GM19238 (cell line): ENCODE data around the gene ZNF286A.
"Not testable (repeated sequence)": the region's sequence is repeated elsewhere in the genome, so short reads cannot be mapped to it uniquely, and the experiment has no call there.

ENCODE experiments used
- DNase-seq: peaks from one replicate; pipeline ENCODE4 v3.0.0; 2011; ENCODE audit warnings: low spot score; ENCODE audit not compliant: insufficient read length

The ZNF286A gene

DNA sequence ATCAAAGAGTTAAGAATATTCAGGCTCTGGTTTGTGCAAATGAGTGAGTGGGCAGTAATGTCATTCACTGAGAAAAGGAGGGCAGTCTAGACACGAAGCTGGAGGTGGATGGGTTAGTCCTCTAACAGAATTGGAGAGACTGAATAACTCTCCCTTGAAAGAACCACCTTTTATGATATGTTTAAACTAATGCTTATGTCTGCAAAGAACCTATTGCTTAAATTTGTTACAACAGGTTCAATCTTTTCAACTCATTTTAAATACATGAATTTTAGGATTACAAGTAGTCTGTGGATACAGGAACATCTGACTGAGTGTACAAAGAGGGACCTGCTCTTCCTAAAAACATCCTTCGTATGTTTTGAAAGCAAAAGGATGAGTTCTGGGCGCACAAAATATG is 585 bp upstream of the ZNF286A start:
- not testable (repeated sequence) for DNase-seq

DNA sequence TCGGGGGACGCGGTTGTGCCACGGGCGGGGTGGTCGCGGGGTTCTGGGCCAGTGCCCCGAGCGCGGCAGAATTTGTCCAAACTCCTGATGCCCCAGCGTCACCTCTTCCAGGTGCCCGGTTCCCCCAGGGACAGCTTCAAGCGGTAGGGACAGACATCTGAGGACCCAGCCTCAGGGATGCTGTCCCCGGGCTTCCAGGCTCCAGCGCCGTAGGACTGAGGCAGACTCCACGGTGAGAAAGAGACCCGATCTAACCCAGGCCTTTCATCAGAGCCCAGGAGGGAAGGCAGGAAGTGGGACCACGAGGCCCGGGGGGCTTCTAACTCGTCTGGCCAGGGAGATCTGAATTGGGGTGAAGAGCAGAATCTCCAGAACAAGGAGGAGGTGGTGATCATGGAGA is 385 bp downstream of the ZNF286A start:
- not testable (repeated sequence) for DNase-seq

DNA sequence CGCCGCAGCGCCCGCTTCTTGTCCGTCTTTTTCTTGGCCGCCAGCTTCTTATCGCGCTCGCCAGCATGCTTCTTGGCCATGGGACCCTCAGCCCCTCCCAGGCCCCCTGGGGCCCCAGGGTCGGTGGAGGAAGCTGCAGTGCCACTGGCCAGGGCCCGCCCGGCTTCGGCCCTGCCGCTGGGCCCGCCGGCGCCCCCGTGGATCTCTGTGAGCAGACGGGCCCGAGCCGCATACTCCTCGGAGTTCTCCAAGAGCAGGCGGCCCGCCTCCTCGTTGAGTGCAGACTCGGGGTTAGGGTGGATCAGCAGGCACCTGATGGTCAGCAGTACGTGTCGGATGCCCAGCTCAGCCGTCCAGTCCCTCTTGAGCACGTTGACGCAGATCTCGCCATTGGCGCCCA is 4.7 kb downstream of the ZNF286A start:
- DNase-seq: not testable (repeated sequence)

DNA sequence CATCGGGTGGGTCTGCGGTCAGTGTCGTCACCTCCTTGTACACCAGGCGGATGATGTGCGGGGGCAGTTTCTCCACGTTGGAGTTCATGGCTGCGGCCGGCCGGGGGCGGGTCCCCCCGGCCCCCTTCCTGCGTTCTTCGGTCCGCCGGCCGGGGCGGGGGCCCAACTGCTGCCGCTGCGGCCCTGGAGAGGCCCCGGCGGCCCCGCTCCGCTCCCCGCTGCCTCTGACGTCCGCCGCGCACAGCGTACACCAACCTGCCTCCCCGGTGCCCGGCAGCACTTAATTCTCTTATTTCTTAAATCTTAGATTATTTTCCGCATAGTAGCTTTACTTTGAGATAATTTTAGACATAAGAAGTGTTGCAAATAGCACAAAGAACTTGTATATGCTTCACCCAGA is 5.3 kb downstream of the ZNF286A start:
- DNase-seq: not testable (repeated sequence)

DNA sequence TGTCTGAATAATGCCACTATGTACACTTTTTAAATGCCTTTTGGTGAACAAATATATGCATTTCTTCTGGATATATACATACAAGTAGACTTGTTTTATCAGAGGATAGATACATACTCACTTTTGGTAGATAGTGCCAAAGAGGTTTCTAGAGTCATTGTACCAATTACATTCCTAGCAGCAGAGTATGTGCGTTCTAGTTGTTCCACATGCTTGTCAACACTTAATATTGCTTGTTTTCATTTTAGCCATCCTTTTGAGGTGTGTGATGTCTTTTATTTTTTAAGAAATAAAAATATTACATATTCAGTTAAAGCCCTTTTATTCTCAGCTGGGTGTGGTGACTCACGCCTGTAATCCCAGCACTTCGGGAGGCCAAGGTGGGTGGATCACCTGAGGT is 9.3 kb downstream of the ZNF286A start:
- DNase-seq: not testable (repeated sequence)

DNA sequence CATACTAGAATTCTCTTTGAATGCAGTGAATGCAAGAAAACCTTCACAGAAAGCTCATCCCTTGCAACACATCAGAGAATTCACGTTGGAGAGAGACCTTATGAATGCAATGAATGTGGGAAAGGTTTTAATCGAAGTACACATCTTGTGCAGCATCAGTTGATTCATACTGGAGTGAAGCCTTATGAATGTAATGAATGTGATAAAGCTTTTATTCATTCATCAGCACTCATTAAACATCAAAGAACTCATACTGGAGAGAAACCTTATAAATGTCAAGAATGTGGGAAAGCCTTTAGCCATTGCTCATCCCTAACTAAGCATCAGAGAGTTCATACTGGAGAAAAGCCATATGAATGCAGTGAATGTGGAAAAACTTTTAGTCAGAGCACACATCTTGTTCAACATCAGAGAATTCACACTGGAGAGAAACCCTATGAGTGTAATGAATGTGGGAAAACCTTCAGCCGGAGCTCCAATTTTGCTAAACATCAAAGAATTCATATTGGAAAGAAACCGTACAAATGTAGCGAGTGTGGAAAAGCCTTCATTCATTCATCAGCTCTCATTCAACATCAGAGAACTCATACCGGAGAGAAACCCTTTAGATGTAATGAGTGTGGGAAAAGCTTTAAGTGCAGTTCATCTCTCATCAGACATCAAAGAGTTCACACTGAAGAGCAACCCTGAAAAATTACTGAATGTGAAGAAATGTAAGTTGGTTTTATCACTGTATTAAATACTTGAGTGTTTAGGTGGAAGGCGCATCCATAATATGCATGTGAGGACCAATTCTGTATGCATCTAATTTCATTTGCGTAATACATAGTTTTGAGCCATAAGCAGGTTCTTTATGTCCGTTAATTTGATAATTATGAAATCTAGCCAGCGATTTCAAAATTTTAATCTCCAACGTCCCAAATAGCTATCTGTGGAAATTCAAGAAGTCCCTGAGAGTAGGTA is 17.3 kb downstream of the ZNF286A start:
- not testable (repeated sequence) for DNase-seq

DNA sequence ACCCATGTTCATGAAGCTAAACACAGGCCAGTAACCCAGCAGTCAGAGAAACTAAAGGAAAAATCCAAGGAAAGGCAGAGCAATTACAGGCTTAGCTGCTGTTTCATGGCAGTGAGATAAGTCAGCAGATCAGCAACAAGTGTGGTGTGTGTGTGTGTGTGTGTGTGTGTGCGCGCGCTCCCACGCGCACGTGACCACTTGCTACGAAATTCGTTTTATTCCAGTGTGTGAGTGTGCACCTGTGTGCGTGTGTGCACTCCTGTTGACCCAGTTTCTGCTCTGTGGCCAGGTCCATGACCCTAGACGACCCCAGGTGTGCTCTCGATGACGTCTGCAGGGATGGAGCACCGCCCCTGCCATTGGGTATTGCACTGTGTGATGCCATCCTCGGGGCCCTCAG is 31.0 kb downstream of the ZNF286A start:
- DNase-seq: not testable (repeated sequence)

DNA sequence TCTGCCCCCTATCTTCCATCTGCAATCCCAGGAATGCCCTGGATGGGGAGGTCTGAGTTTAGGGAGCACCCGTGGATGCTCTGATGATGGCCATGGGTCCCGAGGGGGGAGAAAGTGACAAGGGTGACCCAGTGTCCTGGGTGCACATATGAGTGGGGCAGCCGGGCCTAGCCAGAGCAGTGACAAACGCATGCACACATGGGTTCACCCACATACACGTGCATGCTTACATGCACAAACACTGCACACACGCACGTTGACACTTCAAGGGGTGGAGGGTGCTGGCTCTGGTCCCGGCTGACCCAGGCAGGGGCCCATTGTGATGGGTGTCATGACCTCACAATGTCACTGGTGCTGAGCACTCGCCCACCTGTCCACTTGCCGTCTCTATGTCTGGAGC is 32.3 kb downstream of the ZNF286A start, which contains the start of gene TBC1D26:
TSS of gene TBC1D26 (plus strand) at position 384 of the 400 bp plus-strand sequence. CDS start 3,066 bp downstream, outside the sequence.
- DNase-seq: not testable (repeated sequence)

DNA sequence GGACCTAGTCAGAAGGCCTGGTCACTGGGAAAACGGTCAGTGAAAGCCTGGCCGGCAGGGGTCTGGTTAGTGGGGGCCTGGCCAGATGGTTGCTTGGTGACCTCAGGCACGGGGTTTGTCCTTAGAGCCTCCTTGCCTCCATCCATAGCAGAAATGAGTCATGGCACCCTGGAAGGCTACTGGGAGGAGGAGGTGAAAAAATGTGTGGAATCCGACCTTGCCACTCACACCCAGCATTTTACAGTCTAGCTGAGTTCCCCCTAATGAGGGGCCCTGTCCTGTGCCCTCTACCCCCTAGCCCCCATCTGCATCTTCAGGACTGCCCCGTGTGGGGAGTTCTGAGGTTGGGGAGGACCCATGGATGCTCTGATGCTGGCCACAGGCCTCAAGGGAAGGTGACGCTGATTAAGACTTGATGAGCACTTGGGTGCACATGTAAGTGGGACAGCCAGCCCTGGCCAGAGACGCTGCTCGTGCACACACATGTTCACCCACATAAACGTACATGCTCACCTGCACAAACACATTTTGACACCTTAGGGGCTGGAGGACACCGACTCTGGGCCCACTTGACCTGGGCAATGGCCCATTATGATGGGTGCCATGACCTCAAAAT is 33.7 kb downstream of the ZNF286A start:
- DNase-seq: not testable (repeated sequence)

DNA sequence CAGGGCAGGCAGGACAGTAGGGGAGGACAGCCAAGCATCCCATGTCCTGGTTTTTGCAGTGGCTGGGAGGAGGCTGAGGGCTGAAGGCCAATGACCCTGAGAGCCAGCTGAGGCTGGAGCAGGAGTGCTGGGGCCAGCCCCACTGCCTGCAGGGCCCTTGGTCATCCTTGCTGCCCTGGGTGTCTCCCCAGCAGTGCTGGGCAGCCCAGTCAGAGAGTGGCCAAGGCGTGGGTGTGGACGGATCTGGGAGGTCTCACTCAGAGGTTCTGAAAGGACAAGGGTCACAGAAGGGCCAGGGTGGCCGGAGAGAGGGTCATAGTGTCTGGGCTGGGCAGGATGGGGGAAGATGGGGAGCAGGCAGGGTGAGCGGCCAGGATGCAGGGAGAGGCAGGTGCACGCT is 37.0 kb downstream of the ZNF286A start:
- not testable (repeated sequence) for DNase-seq

DNA sequence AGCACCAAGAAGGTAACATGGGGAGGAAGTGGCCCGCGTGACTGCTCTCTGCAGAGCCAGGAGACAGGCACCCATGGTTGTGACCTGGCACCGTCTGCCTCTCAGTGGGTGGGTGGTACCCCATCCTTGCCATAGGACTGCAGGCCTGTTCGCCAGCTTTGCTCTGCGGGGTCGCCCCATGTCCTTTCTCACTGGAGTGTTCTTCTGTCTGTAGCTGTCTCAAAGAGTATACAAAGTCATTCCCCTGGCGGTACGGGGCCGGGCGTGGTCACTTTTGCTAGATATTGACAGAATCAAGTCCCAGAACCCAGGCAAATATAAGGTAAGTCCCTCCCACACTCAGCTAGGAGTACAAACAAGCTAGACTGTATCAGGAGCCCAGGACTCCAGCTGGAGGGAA is 38.5 kb downstream of the ZNF286A start:
- no peak for DNase-seq

DNA sequence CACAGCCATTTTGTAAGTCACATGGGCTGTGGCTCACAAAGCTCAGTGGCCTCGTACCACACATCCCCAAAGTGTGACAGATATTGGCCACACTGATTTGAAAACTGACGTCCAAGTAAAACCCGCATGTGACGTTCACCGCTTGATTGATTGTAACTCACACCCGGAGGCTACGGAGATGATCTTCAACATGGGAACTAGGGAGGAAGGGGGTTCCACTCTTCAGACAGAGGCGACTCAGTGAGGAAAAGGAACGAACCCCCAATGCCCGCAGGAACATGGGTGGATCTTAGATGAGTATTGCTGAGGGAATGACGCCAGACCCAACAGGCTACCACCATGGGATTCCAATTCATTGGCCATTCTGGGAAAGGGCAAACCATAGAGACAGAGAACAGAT is 39.7 kb downstream of the ZNF286A start:
- not testable (repeated sequence) for DNase-seq

DNA sequence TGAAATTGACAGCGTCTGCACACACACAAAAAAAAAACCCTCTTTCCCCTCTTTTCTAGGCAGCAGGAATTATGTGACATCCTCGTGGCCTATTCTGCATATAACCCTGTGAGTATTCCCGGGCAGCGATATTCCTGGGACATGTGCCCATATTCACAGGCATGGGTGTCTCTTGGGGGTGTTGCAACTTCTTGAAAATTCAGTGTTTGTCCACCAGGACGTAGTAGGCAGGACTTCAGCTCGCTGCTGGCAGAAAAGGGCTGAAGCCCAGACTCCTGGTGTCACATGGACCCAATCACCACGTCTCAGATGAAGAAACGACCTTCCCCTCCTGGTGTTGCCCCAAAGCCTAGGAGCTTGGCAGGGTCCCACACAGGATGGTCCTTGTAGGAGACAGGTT is 40.5 kb downstream of the ZNF286A start:
- DNase-seq: not testable (repeated sequence)

DNA sequence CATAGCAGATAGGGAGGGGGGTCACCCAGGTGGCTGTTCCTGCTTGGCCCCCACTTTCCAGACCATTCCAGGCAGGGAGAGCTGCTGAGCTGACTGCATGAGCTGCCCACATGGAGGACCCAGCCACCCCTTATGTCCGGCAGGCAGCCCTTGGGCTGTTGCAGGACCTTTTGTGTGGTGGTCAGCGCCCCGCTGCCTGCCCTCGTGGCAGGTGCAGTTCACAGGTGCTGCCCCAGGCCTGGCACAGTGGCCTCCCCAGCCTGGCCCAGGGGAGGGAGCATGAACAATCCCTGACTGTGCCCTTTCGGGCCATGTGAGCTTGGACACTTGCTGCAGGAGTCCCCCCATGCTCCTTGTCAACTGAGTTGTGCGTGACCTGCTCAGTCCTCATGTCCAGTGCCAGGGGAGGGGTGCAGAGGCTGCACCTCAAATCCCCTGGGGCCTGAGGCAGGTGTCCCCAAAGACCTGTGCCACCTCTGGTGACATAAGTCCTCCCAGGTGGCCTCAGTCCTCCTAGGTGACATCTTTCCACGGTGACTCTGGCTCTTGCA is 41.1 kb downstream of the ZNF286A start:
- no peak for DNase-seq

DNA sequence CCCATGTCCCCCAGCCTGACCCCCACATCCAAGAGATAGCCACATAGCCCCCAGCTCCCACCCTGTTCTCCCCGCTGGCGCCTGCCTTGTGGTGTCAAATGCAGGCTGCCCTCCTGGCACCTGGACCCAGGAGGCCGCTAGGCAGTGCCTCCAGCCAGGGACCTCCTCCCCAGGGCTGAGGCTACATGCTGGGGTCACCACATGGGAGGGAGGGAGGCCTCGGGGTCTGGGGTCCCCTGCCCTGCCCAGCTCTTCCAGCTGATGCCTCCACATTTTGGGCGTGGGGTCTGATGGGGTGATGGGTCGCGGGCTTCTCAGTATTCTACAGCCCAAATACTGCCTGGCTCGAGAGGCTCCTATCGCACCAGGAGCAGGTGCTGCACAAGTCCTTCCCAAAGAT is 42.1 kb downstream of the ZNF286A start:
- no peak for DNase-seq

DNA sequence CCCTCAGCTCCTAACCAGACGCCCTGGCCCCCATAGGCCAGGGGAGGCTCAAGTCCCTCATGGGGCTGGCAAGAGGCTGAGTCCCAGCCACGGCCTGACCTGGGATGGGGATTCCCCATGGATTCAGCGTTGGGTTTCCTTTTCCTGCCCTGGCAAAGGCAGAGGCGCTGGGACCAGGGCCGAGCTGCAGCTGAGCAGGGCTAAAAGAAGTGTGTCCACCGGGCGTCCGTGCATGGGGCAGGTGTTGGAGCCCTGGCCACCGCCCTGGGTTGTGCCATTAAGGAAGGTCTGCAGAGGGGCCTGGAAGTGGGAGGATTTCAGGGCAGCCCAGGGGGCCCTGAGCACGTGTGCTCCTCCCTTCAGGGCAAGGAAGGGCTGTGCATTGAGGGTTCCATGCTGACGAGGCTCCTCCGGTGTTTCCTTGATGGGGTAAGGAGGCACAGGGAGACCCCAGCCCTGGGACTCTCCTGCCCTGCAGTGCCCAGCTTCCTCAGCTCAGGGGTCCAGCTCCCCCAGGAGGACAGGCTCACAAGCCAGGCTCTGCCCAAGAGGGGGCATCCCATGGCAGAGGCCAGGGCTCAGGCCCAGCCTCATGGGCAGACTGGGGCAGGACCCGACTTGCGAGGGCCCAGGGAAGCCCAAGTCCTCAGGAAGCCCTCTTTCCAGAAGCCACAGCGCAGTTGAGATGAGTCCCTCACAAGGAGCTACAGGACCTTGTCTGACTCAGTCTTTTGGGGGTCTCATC is 42.7 kb downstream of the ZNF286A start:
- DNase-seq: no peak

DNA sequence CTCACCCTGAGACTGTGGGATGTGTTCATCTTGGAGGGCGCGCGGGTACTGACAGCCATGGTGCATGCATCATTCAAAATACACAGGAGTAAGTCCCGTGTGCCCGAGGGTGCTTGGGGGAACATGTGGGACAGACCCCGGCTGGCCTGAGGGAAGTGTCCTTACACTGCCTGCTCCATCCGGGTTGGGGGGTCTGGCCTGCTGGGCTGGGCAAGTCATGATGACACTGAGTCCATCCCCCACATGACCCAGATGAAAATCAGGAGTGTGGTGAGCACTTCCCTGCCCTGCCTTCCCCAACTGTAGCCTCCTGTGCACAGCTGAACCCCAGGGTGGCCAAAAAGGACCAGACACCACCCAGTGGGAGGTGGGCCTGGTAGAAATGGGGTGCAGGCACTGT is 43.4 kb downstream of the ZNF286A start:
- DNase-seq: no peak

DNA sequence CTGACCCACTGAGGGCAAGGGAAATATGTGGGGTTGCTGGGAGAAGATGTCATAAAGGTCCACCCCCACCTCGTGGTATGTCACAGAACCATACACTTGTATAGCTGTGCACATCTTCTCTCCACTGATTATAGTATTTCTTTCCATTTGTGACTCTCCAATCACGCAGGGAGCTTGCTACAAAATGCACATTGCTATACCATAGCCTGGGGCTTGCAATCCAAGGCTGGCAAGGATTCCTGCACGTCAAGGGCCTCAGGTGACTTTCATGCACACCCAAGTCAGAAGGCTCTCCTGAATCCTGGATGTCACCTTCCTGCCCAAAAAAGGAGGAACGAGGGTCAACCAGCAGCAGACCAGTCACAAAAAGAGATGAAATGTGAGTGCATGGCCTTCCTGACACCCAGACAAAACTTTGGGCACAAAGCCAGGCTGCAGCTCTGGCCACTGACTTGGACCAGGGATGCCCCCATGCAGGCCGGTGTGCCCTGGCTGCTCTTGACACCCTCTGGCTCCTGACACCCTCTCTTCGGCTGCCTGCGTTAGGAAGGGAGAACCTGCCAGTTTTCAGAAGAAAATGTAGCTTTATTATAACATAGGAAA is 44.6 kb downstream of the ZNF286A start:
- DNase-seq: no peak

DNA sequence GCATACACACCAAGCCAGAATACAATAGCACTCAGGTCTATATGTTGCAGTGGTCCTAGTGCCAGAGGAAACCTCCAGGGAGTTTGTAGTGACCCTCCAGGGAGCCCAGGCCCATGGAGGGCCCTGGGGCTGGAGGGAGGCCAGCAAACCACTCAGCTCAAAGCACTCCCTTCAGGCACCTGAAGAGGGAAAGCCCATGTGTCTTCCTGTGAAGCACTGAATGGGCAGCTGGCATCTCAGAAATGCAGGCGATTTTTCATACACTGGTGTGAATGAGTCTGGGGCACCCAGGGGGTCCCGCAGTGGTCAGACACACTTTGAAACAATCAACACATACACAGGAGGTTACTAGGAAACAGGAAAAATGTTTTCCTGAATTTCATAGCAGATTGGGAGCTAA is 45.3 kb downstream of the ZNF286A start:
- no peak for DNase-seq

DNA sequence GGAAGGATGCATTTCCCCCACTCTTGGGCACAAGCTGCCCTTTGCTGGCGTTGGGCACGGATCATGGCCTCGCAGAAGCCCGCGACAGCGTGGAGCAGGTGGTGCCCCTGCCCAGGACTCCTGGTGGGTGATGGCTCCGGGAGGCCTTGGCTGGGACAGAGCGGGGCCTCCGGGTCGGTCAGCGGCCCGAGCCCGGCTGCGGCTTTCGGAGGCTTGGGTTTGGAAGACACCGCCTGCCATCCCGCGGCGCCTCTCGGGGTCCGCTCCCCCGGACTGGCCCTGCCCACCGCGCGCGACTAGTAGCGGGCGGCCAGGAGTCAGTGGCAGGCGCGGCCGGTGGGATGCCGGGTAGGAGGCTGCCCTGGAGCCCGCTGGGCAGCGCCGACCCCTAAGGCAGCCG is 49.9 kb downstream of the ZNF286A start:
- not testable (repeated sequence) for DNase-seq
